ENCODE data around the gene NEUROG1.

Gene NEUROG1

DNA sequence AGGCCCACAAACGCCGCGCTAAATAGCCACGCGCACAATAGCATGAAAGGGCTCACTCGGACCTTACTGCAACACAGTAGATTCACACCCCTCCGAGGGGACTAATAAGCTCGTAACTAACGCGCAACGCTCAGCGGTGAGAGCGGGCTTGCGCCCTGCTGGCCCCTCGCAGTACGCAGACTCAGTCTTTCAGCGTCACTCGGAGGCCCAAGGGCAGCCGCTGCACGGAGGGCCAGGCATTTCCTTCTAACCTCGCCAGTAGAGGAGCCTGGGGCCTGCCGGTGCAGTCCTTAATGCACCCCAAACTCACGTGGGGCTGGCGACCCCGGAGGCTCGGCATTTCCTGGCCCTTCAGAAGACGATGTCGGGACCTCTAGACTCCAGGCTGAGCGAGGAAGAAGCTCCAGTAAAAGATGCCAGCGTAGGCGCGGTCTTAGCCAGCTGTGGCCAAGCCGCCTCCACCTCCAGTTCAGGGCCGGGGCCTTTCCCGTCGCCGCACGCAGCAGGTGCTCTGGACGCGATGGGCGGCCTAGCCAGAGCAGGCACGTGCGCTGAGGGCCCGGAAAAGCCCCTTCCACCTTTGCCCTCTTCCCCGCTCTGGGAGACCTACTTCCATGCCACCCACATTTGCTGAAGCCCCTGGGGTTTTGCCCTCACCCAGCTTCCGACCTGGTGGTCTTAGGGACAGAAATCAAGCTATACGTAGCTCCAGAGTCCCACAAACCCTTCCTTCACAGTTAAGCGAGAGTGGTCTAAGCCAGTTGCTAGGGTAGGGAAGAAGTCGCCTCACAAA is 45.3 kb downstream of the NEUROG1 start:
- Histone ChIP-seq H3K4me1 (ENCODE audit: control insufficient read depth, insufficient read depth, low read length) (peaks cover 38% of the 10 kb centered on the region), H3K27me3 (ENCODE audit: control insufficient read depth, insufficient read depth, low read length) (peaks cover 57% of the 10 kb centered on the region), H3K4me2 (ENCODE audit: low read length) (peak overlapping the region; percentile 93), H3K4me3 (ENCODE audit: low read length) (peak overlapping the region; percentile 39), H3K9me3 (replicated peaks; ENCODE audit: low read length) (no peaks in the 10 kb centered on the region), H3K9ac (ENCODE audit: low read depth, low read length) (no peak overlapping the region), H3K36me3 (ENCODE audit: insufficient read depth, low read length) (no peaks in the 10 kb centered on the region)

DNA sequence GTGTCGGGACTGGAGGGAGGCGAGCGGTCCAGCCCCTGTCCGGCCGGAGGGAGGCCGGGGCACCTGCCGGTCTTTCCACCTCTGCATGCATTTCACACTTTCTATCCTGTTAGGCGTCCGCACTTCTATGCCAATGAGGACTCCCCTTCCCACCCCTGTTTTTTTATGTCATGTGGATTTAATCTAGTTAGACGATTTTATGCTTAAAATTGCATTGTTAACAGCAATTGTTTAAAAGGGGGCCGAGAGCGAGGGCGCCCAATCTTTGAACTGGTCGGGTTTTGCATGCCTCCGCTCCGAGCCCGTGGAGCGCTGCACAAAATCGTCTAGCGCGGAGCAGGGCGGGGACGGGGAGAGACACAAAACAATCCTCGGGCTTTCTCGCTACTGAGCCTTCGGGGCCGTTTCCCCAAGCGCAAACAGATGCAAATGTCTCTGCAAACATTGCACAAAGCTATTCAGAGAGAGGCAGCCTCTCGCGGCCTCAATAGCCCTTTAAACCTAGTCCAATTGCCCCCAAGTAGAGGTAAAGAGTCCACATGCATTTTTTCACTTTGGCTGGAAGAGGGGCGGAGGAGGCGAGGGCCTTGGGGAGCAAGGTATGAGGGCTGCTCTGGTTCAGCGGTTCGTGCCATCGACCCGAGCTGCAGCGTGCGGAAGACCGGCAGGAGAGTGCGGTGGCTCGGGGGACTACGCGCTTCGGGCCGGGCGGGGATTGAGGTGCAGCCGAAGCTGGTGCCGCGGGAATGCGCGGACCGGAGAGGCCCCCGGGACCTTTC is 46.1 kb downstream of the NEUROG1 start:
- Histone ChIP-seq H3K36me3 (ENCODE audit: insufficient read depth, low read length) (no peaks in the 10 kb centered on the region), H3K4me2 (ENCODE audit: low read length) (peak overlapping the region; percentile 93), H3K4me3 (ENCODE audit: low read length) (peak overlapping the region; percentile 39), H3K4me1 (ENCODE audit: control insufficient read depth, insufficient read depth, low read length) (peaks cover 38% of the 10 kb centered on the region), H3K9me3 (replicated peaks; ENCODE audit: low read length) (no peaks in the 10 kb centered on the region), H3K27me3 (ENCODE audit: control insufficient read depth, insufficient read depth, low read length) (peaks cover 64% of the 10 kb centered on the region), H3K9ac (ENCODE audit: low read depth, low read length) (no peak overlapping the region)

DNA sequence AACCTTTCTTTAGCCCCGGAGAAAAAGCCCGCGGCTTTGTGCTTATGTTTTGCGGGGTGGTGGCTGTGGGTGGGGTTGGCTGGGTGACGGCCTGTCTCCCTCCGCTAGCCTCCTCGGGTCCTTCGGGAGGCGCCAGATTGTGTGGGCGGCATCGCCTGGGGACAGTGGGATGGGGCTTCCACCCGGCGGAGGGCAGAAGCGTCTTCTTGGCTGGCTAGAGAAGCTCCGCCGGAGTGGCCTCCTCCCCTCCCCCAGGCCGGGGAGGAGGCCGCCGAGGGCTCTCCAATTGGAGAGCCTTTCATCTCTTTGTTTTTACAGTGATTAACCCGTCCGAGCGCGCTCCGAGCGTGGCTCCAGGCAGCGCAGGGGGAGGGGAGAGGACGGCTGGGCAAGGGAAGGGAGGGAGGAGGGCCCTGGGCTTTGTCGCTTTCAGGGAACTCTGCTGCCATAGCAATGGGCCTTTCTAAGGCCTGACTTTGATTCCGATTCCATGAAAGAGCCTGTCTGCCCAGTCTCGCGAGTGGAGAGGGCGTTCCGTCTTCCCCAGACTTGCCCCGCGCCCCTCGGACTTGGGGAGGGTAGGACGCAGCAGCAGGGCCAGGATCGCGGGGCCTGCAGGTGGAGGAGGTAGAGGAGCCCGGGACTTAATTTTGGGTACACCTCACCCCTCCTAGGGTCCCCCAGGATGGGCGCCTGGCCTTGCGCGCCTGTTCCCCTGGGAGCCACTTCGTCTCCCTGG is 46.9 kb downstream of the NEUROG1 start:
- Histone ChIP-seq H3K27me3 (ENCODE audit: control insufficient read depth, insufficient read depth, low read length) (peaks cover 68% of the 10 kb centered on the region), H3K9me3 (replicated peaks; ENCODE audit: low read length) (no peaks in the 10 kb centered on the region), H3K36me3 (ENCODE audit: insufficient read depth, low read length) (no peaks in the 10 kb centered on the region), H3K4me2 (ENCODE audit: low read length) (peak overlapping the region; percentile 93), H3K4me1 (ENCODE audit: control insufficient read depth, insufficient read depth, low read length) (peaks cover 33% of the 10 kb centered on the region), H3K9ac (ENCODE audit: low read depth, low read length) (peak overlapping the region; percentile 48), H3K4me3 (ENCODE audit: low read length) (peak overlapping the region; percentile 67)

DNA sequence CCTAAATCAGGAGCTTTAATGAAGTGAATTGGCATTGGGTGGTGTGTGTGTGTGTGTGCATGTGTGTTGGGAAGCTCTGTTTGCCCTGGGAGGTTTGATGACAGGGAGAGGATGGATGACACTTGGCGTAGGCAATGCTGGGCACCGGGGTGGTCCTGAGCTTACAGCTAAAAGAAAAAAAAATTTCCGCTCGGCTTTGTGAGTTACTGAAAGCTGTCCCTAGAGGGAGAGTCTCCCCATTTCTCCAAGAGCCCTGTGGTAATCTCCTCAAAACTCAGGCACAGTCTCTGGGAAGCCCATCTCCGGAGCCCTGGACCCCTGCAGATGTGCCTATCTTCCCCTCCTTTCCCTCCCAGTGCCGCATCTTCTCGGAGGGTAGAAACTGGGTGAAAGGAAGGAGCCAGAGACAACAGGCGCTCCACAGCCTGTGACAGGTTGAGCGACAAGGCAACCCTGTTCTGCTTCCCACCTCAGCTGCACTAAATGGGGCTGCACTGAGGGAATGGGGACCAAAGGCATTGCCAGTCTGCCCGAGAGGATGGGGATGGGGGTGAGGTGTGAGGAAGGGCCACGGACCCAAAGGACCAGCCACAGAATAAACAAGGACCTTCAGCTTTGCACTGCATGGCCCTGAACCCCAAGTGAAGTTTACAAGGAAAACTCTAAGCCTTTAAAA is 47.8 kb downstream of the NEUROG1 start:
- H3K9me3 ChIP-seq (replicated peaks; ENCODE audit: low read length) = no peaks in the 10 kb centered on the region
- H3K4me3 ChIP-seq (ENCODE audit: low read length) = no peak overlapping the region
- peak overlapping the region; percentile 93 for H3K4me2 ChIP-seq (ENCODE audit: low read length)
- no peaks in the 10 kb centered on the region for H3K36me3 ChIP-seq (ENCODE audit: insufficient read depth, low read length)
- peaks cover 25% of the 10 kb centered on the region for H3K4me1 ChIP-seq (ENCODE audit: control insufficient read depth, insufficient read depth, low read length)
- H3K27me3 ChIP-seq (ENCODE audit: control insufficient read depth, insufficient read depth, low read length) = peaks cover 71% of the 10 kb centered on the region
- no peak overlapping the region for H3K9ac ChIP-seq (ENCODE audit: low read depth, low read length)

GRCh38 chr5:135487037-135487395 is 48.7 kb downstream of the NEUROG1 start:
- no peak overlapping the region for H3K4me2 ChIP-seq (ENCODE audit: low read length)
- H3K9ac ChIP-seq (ENCODE audit: low read depth, low read length) = no peak overlapping the region
- H3K36me3 ChIP-seq (ENCODE audit: insufficient read depth, low read length) = no peaks in the 10 kb centered on the region
- H3K27me3 ChIP-seq (ENCODE audit: control insufficient read depth, insufficient read depth, low read length) = peaks cover 71% of the 10 kb centered on the region
- no peaks in the 10 kb centered on the region for H3K9me3 ChIP-seq (replicated peaks; ENCODE audit: low read length)
- H3K4me3 ChIP-seq (ENCODE audit: low read length) = no peak overlapping the region
- H3K4me1 ChIP-seq (ENCODE audit: control insufficient read depth, insufficient read depth, low read length) = peaks cover 23% of the 10 kb centered on the region

GRCh38 chr5:135486131-135487036 is 49.4 kb downstream of the NEUROG1 start:
- Histone ChIP-seq H3K4me2 (ENCODE audit: low read length) (no peak overlapping the region), H3K36me3 (ENCODE audit: insufficient read depth, low read length) (no peaks in the 10 kb centered on the region), H3K4me1 (ENCODE audit: control insufficient read depth, insufficient read depth, low read length) (peaks cover 23% of the 10 kb centered on the region), H3K9me3 (replicated peaks; ENCODE audit: low read length) (no peaks in the 10 kb centered on the region), H3K4me3 (ENCODE audit: low read length) (no peak overlapping the region), H3K9ac (ENCODE audit: low read depth, low read length) (no peak overlapping the region), H3K27me3 (ENCODE audit: control insufficient read depth, insufficient read depth, low read length) (peaks cover 71% of the 10 kb centered on the region)

- H3K27me3 ChIP-seq (ENCODE audit: control insufficient read depth, insufficient read depth, low read length) = peaks cover 62% of the 10 kb centered on the region
- no peak overlapping the region for H3K9ac ChIP-seq (ENCODE audit: low read depth, low read length)
- no peak overlapping the region for H3K4me3 ChIP-seq (ENCODE audit: low read length)
- no peaks in the 10 kb centered on the region for H3K9me3 ChIP-seq (replicated peaks; ENCODE audit: low read length)
- H3K4me2 ChIP-seq (ENCODE audit: low read length) = no peak overlapping the region
- no peaks in the 10 kb centered on the region for H3K36me3 ChIP-seq (ENCODE audit: insufficient read depth, low read length)
- H3K4me1 ChIP-seq (ENCODE audit: control insufficient read depth, insufficient read depth, low read length) = peaks cover 17% of the 10 kb centered on the region
Measured at GRCh38 chr5:135484674-135485086, 51.1 kb downstream of the NEUROG1 start.

Data from skeletal muscle satellite cell (primary cell).